ENCODE data around the gene LAIR1.

GRCh38 chr19:54310543-54310942 is 54.2 kb downstream of the LAIR1 start:
- no peak for TF ChIP-seq CTCF (IDR thresholded peaks at IDR 0.05)
- no peak for TF ChIP-seq POLR2A (IDR thresholded peaks at IDR 0.05)
